Measurements from ENCODE around the gene TTC3. TPM values are rescaled to one million over a fixed set of nuclear protein-coding genes. Genes with fewer than 3 reads are reported as not detected.
A peak's percentile ranks its signal among the peaks of the same experiment; 100 is the strongest.

TTC3 gene
- total and polyA plus RNA-seq, 2 of the 13 experiments (the other 11 are each of a cell fraction or from before 2014, with no cell fraction given), result 55.7 to 108 TPM

DNA sequence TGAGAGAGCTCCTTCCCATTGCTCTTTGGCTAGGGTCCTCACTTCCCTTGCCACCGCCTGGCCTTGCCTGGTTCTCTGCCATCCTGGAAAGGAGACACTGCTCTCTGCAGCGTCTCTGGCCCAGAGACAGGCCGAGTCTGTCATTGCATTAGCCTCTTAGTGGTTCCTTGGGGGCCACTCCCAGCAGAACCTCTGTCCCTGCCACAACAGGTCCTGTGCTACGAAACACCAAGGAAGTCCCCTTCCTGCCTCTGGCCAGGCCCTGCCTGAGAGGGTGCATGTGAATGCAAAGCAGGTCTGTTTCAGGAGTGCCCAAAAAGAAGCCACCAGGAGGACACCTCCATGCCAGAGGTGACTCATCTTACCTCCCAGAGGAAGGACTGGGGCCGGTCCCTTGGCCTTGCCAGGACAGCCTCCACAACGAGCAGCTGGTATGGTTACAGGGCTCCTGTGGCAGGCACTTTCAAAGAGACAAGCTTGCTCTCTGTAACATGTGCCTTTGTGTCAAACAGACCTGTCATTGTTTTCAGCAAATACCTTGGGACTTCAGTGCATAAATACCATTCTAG is 134.5 kb downstream of the TTC3 start (continued):
- TF ChIP-seq, protein P1, sequence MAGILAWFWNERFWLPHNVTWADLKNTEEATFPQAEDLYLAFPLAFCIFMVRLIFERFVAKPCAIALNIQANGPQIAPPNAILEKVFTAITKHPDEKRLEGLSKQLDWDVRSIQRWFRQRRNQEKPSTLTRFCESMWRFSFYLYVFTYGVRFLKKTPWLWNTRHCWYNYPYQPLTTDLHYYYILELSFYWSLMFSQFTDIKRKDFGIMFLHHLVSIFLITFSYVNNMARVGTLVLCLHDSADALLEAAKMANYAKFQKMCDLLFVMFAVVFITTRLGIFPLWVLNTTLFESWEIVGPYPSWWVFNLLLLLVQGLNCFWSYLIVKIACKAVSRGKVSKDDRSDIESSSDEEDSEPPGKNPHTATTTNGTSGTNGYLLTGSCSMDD (CRISPR knock-in tag; IDR thresholded peaks at IDR 0.05), result no peak
- TF ChIP-seq ZBTB7A (CRISPR knock-in tag; IDR thresholded peaks at IDR 0.05), result no peak
- peak; percentile 50 for TF ChIP-seq XRCC5 (optimal IDR thresholded peaks at IDR 0.05; ENCODE audit: low read length)
- no peak for TF ChIP-seq ZNF567 (CRISPR knock-in tag; IDR thresholded peaks at IDR 0.05; ENCODE audit: borderline replicate concordance)
- TF ChIP-seq MAZ (IDR thresholded peaks at IDR 0.05; ENCODE audit: borderline replicate concordance, low read depth, low read length), result no peak
- no peak for TF ChIP-seq MAZ (CRISPR knock-in tag; IDR thresholded peaks at IDR 0.05; ENCODE audit: low read depth)
- TF ChIP-seq, protein P2, sequence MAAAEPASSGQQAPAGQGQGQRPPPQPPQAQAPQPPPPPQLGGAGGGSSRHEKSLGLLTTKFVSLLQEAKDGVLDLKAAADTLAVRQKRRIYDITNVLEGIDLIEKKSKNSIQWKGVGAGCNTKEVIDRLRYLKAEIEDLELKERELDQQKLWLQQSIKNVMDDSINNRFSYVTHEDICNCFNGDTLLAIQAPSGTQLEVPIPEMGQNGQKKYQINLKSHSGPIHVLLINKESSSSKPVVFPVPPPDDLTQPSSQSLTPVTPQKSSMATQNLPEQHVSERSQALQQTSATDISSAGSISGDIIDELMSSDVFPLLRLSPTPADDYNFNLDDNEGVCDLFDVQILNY (CRISPR knock-in tag; conservative IDR thresholded peaks at IDR 0.05), result no peak
- TF ChIP-seq, protein P3, sequence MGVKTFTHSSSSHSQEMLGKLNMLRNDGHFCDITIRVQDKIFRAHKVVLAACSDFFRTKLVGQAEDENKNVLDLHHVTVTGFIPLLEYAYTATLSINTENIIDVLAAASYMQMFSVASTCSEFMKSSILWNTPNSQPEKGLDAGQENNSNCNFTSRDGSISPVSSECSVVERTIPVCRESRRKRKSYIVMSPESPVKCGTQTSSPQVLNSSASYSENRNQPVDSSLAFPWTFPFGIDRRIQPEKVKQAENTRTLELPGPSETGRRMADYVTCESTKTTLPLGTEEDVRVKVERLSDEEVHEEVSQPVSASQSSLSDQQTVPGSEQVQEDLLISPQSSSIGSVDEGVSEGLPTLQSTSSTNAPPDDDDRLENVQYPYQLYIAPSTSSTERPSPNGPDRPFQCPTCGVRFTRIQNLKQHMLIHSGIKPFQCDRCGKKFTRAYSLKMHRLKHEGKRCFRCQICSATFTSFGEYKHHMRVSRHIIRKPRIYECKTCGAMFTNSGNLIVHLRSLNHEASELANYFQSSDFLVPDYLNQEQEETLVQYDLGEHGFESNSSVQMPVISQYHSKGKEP (CRISPR knock-in tag; IDR thresholded peaks at IDR 0.05), result no peak
- no peak for TF ChIP-seq RFX3 (CRISPR knock-in tag; IDR thresholded peaks at IDR 0.05)
- TF ChIP-seq, protein P4, sequence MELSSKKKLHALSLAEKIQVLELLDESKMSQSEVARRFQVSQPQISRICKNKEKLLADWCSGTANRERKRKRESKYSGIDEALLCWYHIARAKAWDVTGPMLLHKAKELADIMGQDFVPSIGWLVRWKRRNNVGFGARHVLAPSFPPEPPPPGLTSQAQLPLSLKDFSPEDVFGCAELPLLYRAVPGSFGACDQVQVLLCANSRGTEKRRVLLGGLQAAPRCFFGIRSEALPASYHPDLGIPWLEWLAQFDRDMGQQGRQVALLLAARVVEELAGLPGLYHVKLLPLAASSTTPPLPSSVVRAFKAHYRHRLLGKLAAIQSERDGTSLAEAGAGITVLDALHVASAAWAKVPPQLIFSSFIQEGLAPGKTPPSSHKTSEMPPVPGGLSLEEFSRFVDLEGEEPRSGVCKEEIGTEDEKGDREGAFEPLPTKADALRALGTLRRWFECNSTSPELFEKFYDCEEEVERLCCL (CRISPR knock-in tag; IDR thresholded peaks at IDR 0.05; ENCODE audit: borderline replicate concordance), result no peak
- TF ChIP-seq ARNT2 (CRISPR knock-in tag; IDR thresholded peaks at IDR 0.05; ENCODE audit: low read depth), result no peak
- no peak for TF ChIP-seq ONECUT2 (CRISPR knock-in tag; IDR thresholded peaks at IDR 0.05)
- TF ChIP-seq, protein P5, sequence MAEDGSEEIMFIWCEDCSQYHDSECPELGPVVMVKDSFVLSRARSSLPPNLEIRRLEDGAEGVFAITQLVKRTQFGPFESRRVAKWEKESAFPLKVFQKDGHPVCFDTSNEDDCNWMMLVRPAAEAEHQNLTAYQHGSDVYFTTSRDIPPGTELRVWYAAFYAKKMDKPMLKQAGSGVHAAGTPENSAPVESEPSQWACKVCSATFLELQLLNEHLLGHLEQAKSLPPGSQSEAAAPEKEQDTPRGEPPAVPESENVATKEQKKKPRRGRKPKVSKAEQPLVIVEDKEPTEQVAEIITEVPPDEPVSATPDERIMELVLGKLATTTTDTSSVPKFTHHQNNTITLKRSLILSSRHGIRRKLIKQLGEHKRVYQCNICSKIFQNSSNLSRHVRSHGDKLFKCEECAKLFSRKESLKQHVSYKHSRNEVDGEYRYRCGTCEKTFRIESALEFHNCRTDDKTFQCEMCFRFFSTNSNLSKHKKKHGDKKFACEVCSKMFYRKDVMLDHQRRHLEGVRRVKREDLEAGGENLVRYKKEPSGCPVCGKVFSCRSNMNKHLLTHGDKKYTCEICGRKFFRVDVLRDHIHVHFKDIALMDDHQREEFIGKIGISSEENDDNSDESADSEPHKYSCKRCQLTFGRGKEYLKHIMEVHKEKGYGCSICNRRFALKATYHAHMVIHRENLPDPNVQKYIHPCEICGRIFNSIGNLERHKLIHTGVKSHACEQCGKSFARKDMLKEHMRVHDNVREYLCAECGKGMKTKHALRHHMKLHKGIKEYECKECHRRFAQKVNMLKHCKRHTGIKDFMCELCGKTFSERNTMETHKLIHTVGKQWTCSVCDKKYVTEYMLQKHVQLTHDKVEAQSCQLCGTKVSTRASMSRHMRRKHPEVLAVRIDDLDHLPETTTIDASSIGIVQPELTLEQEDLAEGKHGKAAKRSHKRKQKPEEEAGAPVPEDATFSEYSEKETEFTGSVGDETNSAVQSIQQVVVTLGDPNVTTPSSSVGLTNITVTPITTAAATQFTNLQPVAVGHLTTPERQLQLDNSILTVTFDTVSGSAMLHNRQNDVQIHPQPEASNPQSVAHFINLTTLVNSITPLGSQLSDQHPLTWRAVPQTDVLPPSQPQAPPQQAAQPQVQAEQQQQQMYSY (CRISPR knock-in tag; IDR thresholded peaks at IDR 0.05), result no peak
- no peak for TF ChIP-seq BHLHE40 (IDR thresholded peaks at IDR 0.05; ENCODE audit: low read length)
- TF ChIP-seq, protein P6, sequence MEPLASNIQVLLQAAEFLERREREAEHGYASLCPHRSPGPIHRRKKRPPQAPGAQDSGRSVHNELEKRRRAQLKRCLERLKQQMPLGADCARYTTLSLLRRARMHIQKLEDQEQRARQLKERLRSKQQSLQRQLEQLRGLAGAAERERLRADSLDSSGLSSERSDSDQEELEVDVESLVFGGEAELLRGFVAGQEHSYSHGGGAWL (CRISPR knock-in tag; IDR thresholded peaks at IDR 0.05), result no peak
- TF ChIP-seq, protein P7, sequence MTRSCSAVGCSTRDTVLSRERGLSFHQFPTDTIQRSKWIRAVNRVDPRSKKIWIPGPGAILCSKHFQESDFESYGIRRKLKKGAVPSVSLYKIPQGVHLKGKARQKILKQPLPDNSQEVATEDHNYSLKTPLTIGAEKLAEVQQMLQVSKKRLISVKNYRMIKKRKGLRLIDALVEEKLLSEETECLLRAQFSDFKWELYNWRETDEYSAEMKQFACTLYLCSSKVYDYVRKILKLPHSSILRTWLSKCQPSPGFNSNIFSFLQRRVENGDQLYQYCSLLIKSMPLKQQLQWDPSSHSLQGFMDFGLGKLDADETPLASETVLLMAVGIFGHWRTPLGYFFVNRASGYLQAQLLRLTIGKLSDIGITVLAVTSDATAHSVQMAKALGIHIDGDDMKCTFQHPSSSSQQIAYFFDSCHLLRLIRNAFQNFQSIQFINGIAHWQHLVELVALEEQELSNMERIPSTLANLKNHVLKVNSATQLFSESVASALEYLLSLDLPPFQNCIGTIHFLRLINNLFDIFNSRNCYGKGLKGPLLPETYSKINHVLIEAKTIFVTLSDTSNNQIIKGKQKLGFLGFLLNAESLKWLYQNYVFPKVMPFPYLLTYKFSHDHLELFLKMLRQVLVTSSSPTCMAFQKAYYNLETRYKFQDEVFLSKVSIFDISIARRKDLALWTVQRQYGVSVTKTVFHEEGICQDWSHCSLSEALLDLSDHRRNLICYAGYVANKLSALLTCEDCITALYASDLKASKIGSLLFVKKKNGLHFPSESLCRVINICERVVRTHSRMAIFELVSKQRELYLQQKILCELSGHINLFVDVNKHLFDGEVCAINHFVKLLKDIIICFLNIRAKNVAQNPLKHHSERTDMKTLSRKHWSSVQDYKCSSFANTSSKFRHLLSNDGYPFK (CRISPR knock-in tag; IDR thresholded peaks at IDR 0.05; ENCODE audit: borderline replicate concordance), result no peak
- no peak for TF ChIP-seq KDM1A (CRISPR knock-in tag; IDR thresholded peaks at IDR 0.05)
- 0 out of 4 replicates have a peak, but pooled peaks of 1 of the 2 experiments have one; percentile 17 for TF ChIP-seq KLF16 (CRISPR knock-in tag; IDR thresholded peaks at IDR 0.05)

Measured in HepG2 (cell line).